Measurements from ENCODE around the gene TRIM54.
"Not testable (repeated sequence)": the region's sequence is repeated elsewhere in the genome, so short reads cannot be mapped to it uniquely, and the experiment has no call there.

Gene TRIM54

DNA sequence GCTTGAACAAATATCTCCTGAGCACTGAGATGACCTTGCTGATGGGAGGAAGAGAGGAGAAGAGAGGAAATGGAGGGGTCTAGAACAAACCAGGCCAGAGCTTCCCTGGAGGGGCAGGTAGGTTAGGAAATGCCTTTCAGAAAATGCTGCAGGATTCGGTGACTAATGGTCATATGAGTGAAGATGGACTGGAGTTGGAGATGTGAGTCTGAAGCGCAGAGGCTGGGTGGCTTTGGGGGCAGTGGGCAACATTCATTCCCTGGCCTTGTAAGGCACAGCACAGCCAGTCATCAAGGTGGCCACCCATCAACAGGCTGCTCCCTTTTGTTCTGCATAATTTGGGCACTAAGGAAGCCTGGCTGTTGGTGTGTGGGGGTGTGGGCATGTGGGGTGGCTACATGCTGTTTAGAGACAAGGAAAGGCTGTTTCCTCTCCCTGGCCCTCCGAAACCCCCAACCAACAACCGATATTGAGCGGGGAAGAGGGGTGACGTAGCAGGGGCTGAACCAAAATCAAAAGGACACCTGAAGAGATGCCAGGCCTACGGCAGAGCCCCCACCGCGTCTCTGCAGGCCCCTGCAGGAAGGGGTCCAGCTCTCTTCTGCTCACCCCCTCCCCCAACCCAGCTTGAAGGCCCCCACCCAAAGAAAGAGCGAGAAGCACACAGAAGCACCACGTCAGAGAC, 20.8 kb upstream of the TRIM54 start:
- no peak for DNase-seq

- no peak for DNase-seq
These were observed 20.3 kb upstream of the TRIM54 start for GRCh38 chr2:27261926-27262298.

DNA sequence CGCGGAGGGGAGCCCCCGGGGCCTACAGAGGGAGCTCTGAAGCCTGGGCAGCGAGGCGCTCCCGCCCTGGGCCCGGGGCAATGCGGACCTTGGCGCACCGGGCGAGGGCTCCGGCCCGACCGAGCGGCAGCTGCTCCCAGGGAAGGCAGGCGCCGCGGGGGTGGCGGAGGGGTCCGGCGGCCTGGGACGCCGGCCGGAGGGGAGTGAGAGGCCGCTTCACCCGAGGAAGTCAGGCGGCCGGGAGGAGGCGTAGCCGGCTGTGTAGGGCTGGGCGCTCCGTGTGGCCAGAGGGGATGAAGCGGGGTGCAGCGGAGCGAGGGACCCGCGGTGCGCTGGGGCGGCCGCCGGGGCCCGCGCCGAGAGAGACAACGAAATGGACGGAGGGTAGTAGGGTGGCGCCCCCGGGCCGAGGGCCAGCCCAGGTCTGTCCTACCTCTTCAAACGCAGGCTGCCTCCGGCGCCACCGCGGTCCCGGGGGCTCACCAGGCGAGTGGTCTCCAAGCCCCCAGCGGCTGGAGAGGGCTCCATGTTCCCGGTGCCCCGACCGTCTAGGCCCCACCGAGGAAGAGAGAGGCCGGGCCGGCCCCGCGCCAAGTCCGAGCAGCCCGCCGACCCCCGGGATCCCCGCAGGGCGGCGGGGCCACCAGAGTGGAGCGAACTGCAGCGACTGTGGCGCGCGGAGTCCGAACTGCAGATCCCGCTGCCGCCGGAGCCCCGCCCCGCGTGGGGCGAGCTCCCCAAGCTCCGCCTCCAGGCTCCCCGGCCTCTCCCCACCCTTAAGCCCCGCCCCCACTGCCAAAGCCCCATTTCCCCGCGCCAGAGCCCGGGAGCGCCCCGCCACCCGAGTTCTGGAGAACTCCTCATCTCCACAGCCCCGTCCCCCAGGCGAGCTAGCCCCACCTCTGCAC, 19.6 kb upstream of the TRIM54 start, which contains the start of gene SLC30A3:
TSS of gene SLC30A3 (minus strand) at position 669 of the 908 bp plus-strand sequence. CDS start at position 528, 141 bp downstream.
- no peak for DNase-seq

DNA sequence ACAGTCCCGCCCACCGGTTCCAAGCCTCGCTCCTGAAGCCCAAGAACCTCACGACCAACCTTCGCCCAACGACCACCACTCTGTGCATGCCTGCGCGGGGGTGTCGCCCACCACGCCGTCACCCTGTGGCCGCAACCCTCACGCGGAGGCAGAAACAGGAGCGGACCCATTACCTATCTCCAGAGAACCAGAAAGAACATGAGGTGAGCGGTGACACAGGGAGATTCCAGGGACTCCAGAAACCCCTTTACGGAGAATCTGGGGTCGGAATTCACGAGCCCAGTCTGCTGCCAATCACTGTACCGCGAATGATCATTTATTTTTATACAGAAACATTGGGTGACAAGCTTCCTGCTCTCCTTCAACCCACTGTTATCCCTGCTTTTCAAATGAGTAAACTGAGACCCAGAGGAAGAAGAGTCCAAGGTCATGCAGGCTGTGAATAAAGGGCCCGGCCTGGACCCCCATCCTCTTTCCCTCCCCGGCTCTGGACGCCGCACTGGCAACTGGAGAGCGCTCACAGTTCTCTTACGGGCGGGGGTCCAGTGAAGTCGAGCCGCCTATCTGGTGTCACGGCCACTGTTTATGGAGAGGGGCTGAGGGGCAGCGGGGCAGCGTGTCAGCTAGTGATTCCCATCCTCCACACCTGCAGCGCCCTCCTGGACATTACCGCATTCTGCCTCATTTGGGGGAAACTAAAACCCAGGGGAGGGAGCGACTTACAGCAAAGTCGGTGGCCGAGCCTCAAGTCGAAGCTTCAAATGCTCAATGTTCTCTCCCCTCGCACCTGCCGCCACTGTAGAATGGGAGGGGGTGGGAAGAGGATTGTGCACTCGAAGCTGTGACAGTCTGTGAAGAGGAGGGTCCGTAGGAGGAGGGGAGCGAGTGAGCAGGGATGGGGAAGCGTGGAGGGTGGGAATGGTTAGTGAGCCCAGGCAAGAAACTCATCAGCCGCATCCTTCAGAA, 18.7 kb upstream of the TRIM54 start:
- DNase-seq, result no peak

GRCh38 chr2:27264253-27264752, 17.9 kb upstream of the TRIM54 start:
- DNase-seq, result no peak

- DNase-seq, result peak; percentile 18
These were observed 17.3 kb upstream of the TRIM54 start for GRCh38 chr2:27264753-27265535.

- no peak for DNase-seq
These were observed 16.7 kb upstream of the TRIM54 start for GRCh38 chr2:27265536-27265870.

DNA sequence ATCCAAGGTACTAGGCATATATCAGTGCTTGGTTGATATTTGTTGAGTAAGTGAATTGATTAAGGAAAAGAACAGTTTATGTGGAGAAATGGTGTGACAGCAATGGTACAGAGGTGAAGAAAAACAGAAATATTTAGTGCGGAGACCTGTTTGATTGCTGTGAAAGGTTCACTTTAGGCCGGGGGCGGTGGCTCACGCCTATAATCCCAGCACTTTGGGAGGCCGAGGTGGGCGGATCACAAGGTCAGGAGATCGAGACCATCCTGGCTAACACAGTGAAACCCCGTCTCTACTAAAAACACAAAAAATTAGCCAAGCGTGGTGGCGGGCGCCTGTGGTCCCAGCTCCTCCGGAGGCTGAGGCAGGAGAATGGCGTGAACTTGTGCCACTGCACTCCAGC, 13.9 kb upstream of the TRIM54 start:
- not testable (repeated sequence) for DNase-seq

DNA sequence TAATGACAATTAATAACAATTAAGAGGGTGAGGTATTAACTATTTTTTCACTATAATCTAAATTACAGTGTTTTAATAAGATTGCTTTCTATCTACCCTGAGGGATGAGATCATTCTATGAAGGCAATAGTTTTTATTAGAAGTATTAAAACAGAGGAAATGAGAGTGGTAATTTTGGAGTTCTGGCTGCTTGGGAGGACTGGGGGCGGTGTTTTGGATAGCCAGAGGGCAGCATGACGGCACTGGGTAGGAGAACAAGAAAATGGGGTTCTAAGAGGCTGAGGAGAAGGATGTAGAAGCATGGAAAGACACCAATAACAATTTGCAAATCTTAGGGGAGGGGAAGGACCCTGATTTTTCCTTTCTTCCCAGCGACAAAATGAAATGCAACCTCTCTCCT, 12.1 kb upstream of the TRIM54 start:
- DNase-seq, result no peak

DNA sequence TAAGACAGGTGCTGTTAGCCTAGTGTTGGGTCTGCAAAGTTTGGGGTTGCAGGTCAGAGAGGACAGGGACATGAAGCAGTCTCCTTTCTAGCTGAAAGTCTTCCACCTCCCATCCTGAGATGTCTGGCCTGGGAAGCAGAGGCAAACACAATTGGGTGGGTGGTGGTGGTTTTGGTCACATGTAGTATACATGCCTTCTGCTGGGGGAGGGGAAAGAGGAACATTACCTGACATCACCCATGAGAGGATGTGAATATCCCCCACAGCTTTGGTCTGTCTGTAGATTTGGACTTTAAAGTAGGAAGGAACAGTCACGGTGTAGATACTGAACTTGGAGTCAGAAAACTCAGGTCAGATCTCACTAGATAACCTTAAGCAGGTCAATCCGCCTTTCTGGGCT, 11.6 kb upstream of the TRIM54 start:
- no peak for DNase-seq

DNA sequence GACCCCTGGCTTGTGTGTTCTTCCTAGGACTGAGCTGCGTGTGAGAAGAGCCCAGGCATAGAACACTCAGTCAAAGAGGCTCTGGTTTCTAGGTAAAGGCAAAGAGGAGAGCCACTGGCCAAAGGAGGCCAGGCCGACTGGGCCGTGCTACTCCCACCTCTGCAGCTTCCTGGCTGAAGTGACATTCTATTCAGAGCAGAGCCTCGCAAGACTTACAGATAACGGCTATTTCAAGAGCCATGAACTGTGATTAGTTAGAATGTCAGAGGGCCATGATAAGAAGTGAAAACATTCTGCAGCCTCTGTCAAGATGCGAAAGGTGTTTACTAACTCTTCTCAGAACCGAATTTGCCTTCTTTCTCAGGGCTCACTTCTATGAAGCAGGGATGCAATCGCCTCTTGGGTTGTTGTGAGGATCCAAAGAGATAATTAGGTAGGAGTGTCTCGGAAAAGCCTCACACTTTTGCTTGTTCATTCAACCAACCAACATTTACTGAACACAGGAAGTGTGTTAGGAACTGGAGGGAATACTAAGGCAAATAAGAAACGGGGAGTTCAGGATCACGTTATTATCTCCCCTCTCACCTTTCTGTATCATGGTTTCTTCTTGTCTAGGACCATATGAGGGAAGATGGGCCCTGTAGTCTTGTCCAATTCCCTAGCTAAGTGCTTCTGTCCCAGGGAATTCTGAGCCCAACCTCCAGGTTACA, 10.4 kb upstream of the TRIM54 start:
- no peak for DNase-seq

DNA sequence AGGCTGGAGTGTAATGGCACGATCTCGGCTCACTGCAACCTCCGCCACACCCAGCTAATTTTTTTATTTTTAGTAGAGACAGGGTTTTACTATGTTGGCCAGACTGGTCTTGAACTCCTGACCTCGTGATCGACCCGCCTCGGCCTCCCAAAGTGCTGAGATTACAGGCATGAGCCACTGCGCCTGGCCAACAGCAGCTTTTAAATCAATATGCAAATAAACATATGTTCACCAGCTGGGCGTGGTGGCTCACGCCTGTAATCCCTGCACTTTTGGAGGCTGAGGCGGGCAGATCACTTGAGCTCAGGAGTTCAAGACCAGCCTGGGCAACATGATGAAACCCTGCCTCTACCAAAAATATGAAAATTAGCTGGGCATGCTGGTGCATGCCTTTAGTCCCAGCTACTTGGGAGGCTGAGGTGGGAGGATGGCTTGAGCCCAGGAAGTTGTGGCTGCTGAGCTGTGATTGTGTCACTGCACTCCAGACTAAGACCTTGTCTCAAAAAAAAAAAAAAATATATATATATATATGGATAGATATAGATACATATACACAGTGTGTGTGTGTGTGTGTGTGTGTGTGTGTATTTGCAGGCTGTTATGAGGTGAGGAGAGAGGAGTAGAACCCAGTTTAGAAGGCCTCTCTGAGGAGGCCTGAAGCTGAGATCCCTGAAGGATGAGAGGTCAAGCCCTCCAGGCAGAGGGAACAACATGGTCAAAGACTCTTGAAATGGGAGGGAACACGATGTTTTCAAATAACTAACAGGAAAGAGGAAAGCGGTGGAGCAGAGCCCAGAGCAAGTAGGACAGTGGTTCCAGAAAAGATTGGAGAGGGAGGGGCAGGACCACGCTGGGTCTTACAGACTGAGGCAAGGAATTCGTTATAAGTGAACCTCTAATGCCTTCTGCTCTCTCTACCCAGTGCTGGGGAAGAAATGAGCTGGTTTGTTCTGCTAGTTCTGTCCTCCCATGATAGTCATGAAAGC, 9.4 kb upstream of the TRIM54 start:
- not testable (repeated sequence) for DNase-seq

- no peak for DNase-seq
These were observed 6.7 kb upstream of the TRIM54 start, which contains the start of gene DNAJC5G for GRCh38 chr2:27275211-27276150. TSS of gene DNAJC5G (plus strand) at chr2:27275433. CDS start at chr2:27276729, 1,296 bp downstream.

- DNase-seq, result no peak
These were observed 4.2 kb upstream of the TRIM54 start for GRCh38 chr2:27278010-27278409.

DNA sequence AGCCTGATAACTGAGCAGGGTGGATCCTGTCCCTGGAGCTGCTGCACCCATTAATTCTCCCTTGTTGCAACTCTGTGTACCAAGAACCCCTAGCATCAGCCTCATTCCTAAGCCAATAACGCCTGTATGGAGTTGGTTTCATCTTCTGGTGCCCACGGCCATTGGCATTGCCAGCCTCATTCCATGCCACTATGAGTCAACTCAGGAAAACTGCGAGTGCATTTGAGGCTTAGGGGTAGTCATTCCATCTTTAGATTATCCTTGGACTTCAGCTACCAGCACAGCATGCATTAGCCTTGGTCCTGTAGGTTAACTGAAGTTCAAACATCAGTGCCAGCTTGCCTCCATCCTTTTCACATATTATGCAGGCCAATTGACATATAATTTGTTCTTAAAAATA, 1.4 kb upstream of the TRIM54 start:
- DNase-seq, result no peak

DNA sequence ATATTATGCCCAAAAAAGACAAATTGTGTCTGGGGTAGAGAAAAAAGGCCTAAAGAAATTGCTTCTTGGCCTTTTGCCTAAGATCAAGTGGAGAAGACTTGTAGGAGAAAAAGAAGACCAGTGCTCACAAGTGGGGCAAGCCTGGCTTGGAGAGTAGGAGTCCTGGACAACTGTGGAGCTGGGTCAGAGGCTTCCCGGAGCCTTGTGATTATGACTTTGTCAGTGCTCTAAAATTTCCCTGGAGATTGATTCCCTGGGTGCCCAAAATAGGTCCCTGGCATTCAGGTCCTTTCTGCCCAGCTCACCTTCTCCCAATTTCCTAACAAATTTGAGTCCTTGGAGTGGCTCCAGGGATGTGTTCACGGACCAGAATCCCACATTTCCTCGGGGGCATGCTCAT, 787 bp upstream of the TRIM54 start:
- DNase-seq, result no peak

DNA sequence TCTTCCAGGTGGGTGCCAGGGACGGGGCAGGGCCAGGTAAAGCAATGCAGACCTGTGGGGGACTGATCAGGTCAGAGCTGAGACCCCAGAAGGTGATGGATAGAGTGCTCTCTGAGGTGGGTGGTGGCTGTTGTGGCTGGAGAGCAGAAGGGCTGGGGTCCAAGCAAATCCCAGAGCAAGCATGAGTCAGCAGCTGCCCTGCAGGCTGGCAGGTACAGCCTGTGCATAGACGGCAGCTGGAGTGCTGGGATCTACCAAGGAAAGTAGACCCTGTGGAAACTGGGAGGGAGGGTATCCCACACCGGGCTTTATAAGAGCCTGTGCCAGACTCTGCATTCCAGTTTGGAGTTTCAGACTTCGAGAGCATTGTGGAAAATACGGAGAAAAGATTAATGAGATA, 663 bp downstream of the TRIM54 start:
- no peak for DNase-seq

DNA sequence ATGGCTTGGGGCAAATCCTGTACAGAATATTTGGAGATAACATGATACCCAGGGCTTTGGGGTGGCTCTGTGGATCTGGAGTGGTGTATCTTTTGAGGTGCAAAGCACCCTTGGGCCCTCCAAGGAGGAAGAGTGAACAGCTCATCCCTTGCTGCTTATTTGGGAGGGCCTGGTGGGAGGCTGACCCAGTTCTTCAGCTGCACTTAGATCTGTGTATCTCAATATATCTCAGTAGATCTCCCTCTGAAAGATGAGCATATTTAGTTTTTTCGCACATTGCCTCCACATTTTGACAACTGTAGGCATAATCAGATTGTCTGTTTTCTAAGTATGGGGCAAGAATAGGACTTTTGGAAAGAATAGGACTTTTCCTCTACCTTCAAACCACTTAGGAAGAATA, 2.8 kb downstream of the TRIM54 start:
- no peak for DNase-seq

DNA sequence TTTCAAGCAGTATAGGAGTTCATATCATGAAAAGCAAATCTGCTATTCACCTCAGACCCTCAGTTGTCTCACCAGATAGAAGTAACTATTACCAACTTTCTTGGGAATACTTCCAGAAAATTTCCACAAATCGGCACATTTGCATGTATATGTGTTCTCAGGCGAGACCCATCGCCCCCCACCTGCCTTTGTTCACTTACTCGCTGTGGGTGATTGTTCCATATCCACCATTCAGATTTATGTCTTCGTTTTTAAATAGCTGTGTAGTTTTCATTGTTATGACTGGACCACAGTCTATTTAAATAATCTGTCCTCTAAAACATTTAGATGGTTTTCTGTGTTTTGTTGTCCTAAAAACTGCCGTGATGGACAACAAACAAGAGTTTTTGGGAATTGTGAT, 3.3 kb downstream of the TRIM54 start:
- DNase-seq, result no peak

Measured in NCI-H2081 treated with DMSO at 0.1 percent for 48 hours (cell line).